ENCODE measurements around the gene P3H4.
"Not testable (repeated sequence)": the region's sequence is repeated elsewhere in the genome, so short reads cannot be mapped to it uniquely, and the experiment has no call there.

Gene P3H4

GRCh38 chr17:41793784-41794539 lies 17.8 kb downstream of the P3H4 start:
- no peak for DNase-seq (ENCODE audit: low read depth)

- DNase-seq (ENCODE audit: low read depth), result no peak
These were observed 18.6 kb downstream of the P3H4 start for GRCh38 chr17:41792845-41793783.

- no peak for DNase-seq (ENCODE audit: low read depth)
These were observed 24.7 kb downstream of the P3H4 start for GRCh38 chr17:41787021-41787418.

- peak; percentile 64 for DNase-seq (ENCODE audit: low read depth)
These were observed 25.3 kb downstream of the P3H4 start, which contains the start of gene JUP for GRCh38 chr17:41786227-41787020. Gene JUP (minus strand): TSS chr17:41786711. CDS start chr17:41771854, 14,857 bp downstream.

- no peak for DNase-seq (ENCODE audit: low read depth)
These were observed 25.9 kb downstream of the P3H4 start for GRCh38 chr17:41785859-41786226.

GRCh38 chr17:41785091-41785858 lies 26.5 kb downstream of the P3H4 start:
- DNase-seq (ENCODE audit: low read depth), result no peak

- DNase-seq (ENCODE audit: low read depth), result no peak
These were observed 27.5 kb downstream of the P3H4 start for GRCh38 chr17:41784207-41784744.

- no peak for DNase-seq (ENCODE audit: low read depth)
These were observed 29.6 kb downstream of the P3H4 start for GRCh38 chr17:41782142-41782541.

- DNase-seq (ENCODE audit: low read depth), result no peak
These were observed 30.2 kb downstream of the P3H4 start for GRCh38 chr17:41781404-41782110.

GRCh38 chr17:41779954-41780353 lies 31.8 kb downstream of the P3H4 start:
- no peak for DNase-seq (ENCODE audit: low read depth)

GRCh38 chr17:41777574-41778188 lies 34.1 kb downstream of the P3H4 start:
- no peak for DNase-seq (ENCODE audit: low read depth)

GRCh38 chr17:41777157-41777573 lies 34.6 kb downstream of the P3H4 start:
- DNase-seq (ENCODE audit: low read depth), result no peak

GRCh38 chr17:41776262-41776900 lies 35.4 kb downstream of the P3H4 start:
- not testable (repeated sequence) for DNase-seq (ENCODE audit: low read depth)

- no peak for DNase-seq (ENCODE audit: low read depth)
These were observed 36.1 kb downstream of the P3H4 start for GRCh38 chr17:41775394-41776226.

GRCh38 chr17:41773731-41774193 lies 38.0 kb downstream of the P3H4 start:
- no peak for DNase-seq (ENCODE audit: low read depth)

GRCh38 chr17:41773190-41773588 lies 38.6 kb downstream of the P3H4 start:
- DNase-seq (ENCODE audit: low read depth), result no peak

- DNase-seq (ENCODE audit: low read depth), result no peak
These were observed 39.1 kb downstream of the P3H4 start for GRCh38 chr17:41772586-41773189.

GRCh38 chr17:41772218-41772585 lies 39.5 kb downstream of the P3H4 start:
- no peak for DNase-seq (ENCODE audit: low read depth)
